DND-41 (cell line): ENCODE measurements around the gene WNK2.

Source experiments
- ATAC-seq: fragments of 200-7000 bp; cut with Tn5 transposase; 3 replicates; pipeline ENCODE4 v1.9.1; 2021; ENCODE audit warnings: low read depth; ENCODE audit not compliant: insufficient read depth
- DNase-seq: peaks from one replicate; pipeline ENCODE4 v3.0.0-alpha.2; 2020
- H2AFZ ChIP-seq: 2 replicates; pipeline ENCODE4 v1.6.0; 2012; ENCODE audit warnings: low read depth, low read length
- H3K27ac ChIP-seq: 2 replicates; pipeline ENCODE4 v1.5.1; 2012; ENCODE audit warnings: low read length, inconsistent platforms
- H3K27me3 ChIP-seq: fragments of 200-600 bp; sonication (generic); 2 replicates; pipeline ENCODE4 v1.6.0; 2012; ENCODE audit warnings: low read length, mild to moderate bottlenecking, inconsistent platforms; ENCODE audit not compliant: insufficient read depth, poor library complexity
- H3K36me3 ChIP-seq: 2 replicates; pipeline ENCODE4 v1.5.1; 2012; ENCODE audit warnings: low read length, inconsistent platforms; ENCODE audit not compliant: insufficient read depth
- H3K4me1 ChIP-seq: 2 replicates; pipeline ENCODE4 v1.5.1; 2012; ENCODE audit warnings: mild to moderate bottlenecking, low read length; ENCODE audit not compliant: insufficient read depth
- H3K4me2 ChIP-seq: 2 replicates; pipeline ENCODE4 v1.6.0; 2012; ENCODE audit warnings: mild to moderate bottlenecking, moderate library complexity, low read length, inconsistent platforms; ENCODE audit not compliant: insufficient read depth
- H3K4me3 ChIP-seq, 2 experiments: fragments of 200-600 bp in 1 of 2; shearing (Covaris generic) in 1 of 2; 2 replicates each; pipeline ENCODE4 v1.5.1; 2012 to 2016; ENCODE audit warnings: inconsistent platforms in 2 of 2, low read length in 2 of 2, mild to moderate bottlenecking in 2 of 2, low read depth in 1 of 2, moderate library complexity in 1 of 2
- H3K79me2 ChIP-seq: 2 replicates; pipeline ENCODE4 v1.6.0; 2012; ENCODE audit warnings: low read length, inconsistent platforms; ENCODE audit not compliant: insufficient read depth
- H3K9ac ChIP-seq: 2 replicates; pipeline ENCODE4 v1.6.0; 2012; ENCODE audit warnings: low read depth, mild to moderate bottlenecking, inconsistent platforms, low read length, moderate library complexity
- H3K9me3 ChIP-seq: 2 replicates; pipeline ENCODE4 v1.5.1; 2012; ENCODE audit warnings: low read length, moderate library complexity, mild to moderate bottlenecking, inconsistent platforms; ENCODE audit not compliant: insufficient read depth, severe bottlenecking
- H4K20me1 ChIP-seq: 2 replicates; pipeline ENCODE4 v1.6.0; 2012; ENCODE audit warnings: low read length; ENCODE audit not compliant: insufficient read depth
- EZH2 ChIP-seq: IDR thresholded peaks from 3 replicates; pipeline ENCODE4 v1.6.1; 2012; ENCODE audit warnings: borderline replicate concordance, low read depth, mild to moderate bottlenecking, moderate library complexity, low read length, inconsistent platforms; ENCODE audit not compliant: severe bottlenecking
- TF ChIP-seq, protein P1 (sequence below): IDR thresholded peaks from 2 replicates; pipeline ENCODE4 v1.5.1; 2012; ENCODE audit warnings: borderline replicate concordance, low read length, moderate library complexity, mild to moderate bottlenecking; ENCODE audit not compliant: poor library complexity, severe bottlenecking; ENCODE audit errors: extremely low read depth

Gene WNK2

GRCh38 chr9:93137362-93137761 is 46.6 kb upstream of the WNK2 start:
- no peak for ATAC-seq
- TF ChIP-seq, protein P1, sequence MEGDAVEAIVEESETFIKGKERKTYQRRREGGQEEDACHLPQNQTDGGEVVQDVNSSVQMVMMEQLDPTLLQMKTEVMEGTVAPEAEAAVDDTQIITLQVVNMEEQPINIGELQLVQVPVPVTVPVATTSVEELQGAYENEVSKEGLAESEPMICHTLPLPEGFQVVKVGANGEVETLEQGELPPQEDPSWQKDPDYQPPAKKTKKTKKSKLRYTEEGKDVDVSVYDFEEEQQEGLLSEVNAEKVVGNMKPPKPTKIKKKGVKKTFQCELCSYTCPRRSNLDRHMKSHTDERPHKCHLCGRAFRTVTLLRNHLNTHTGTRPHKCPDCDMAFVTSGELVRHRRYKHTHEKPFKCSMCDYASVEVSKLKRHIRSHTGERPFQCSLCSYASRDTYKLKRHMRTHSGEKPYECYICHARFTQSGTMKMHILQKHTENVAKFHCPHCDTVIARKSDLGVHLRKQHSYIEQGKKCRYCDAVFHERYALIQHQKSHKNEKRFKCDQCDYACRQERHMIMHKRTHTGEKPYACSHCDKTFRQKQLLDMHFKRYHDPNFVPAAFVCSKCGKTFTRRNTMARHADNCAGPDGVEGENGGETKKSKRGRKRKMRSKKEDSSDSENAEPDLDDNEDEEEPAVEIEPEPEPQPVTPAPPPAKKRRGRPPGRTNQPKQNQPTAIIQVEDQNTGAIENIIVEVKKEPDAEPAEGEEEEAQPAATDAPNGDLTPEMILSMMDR, result no peak
- TF ChIP-seq EZH2, result no peak
- Histone ChIP-seq H2AFZ (no peak overlapping the region), H4K20me1 (peaks cover 9% of the 10 kb centered on the region), H3K4me2 (no peak overlapping the region), H3K79me2 (peaks cover 5% of the 10 kb centered on the region; the same call in 1 of the 2 replicates), H3K27ac (no peak overlapping the region), H3K4me3 (no peak overlapping the region), H3K27me3 (no peaks in the 10 kb centered on the region), H3K9ac (no peak overlapping the region), H3K36me3 (no peaks in the 10 kb centered on the region), H3K4me1 (peaks cover 23% of the 10 kb centered on the region), H3K9me3 (no peaks in the 10 kb centered on the region)
- no peak for DNase-seq

GRCh38 chr9:93138171-93138764 is 45.7 kb upstream of the WNK2 start:
- no peak overlapping the region for H3K4me2 ChIP-seq
- H3K27ac ChIP-seq, result no peak overlapping the region
- H3K9me3 ChIP-seq, result no peaks in the 10 kb centered on the region
- H3K36me3 ChIP-seq, result no peaks in the 10 kb centered on the region
- H3K9ac ChIP-seq, result no peak overlapping the region
- ATAC-seq, result no peak
- H3K27me3 ChIP-seq, result no peaks in the 10 kb centered on the region
- DNase-seq, result no peak
- H3K4me1 ChIP-seq, result peaks cover 16% of the 10 kb centered on the region
- TF ChIP-seq, protein P1, result no peak
- no peak overlapping the region for H3K4me3 ChIP-seq
- H3K79me2 ChIP-seq, result peaks cover under 1% of the 10 kb centered on the region; the same call in 1 of the 2 replicates
- H4K20me1 ChIP-seq, result 0 out of 2 replicates have a peak, but pooled peaks cover under 1% of the 10 kb centered on the region
- no peak overlapping the region for H2AFZ ChIP-seq

DNA sequence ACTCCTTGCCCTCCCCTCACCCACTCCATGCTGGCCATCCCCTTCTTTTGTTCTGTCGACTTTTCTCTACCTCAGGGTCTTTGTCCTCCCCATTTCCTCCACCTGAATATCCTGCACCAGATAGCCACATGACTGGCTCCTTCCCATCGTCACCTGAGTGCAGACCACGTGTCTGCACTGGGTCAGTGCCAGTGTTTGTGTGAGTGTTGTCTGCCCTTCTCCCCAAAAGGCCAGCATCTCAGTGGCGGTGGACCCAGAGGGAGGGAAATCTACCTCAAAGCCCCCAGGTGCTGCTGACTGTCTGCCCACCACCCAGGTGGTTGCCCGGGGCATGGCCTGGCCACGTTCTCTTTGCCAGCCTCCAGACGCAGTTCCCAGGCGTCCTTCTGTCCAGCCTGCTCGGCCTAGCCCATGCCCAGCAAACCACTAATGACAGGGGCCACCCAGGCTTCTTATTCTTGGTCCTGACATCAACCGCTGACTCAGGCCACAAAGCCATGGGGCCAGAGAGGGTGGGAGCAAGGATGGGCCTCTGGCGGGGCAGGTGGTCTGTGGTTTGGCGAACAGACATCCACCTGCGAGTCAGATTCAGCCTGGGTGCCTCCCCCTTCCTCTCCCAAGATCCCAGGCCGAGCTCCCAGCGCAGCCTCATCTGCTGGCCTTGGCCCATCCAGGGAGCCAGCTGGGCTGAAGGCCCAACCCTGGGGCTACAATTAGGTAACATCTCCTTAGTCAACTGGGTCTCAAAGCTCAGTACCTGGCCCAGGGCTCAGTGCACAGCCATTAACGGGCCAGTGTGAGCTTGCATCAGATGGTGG is 44.4 kb upstream of the WNK2 start:
- H3K27me3 ChIP-seq, result no peaks in the 10 kb centered on the region
- H4K20me1 ChIP-seq, result no peaks in the 10 kb centered on the region
- H2AFZ ChIP-seq, result no peak overlapping the region
- DNase-seq (no peak), ATAC-seq (no peak)
- peaks cover 21% of the 10 kb centered on the region for H3K4me1 ChIP-seq
- no peaks in the 10 kb centered on the region for H3K9me3 ChIP-seq
- H3K27ac ChIP-seq, result no peak overlapping the region
- H3K4me2 ChIP-seq, result no peak overlapping the region
- H3K79me2 ChIP-seq, result no peaks in the 10 kb centered on the region
- H3K9ac ChIP-seq, result no peak overlapping the region
- H3K4me3 ChIP-seq, result no peak overlapping the region
- no peak for TF ChIP-seq EZH2
- TF ChIP-seq, protein P1, result no peak
- H3K36me3 ChIP-seq, result no peaks in the 10 kb centered on the region
